Activated T-helper 2 cell treated with anti-CD3 and anti-CD28 coated beads, Interferon-gamma antibody, Interleukin-2, Interleukin-4, amounts not matched to agents 10 μg/mL and 5 μg/mL and 100 μg/mL, durations not matched to agents 14 hours and 24 hours and 36 hours (primary cell): Measurements from ENCODE around the gene H6PD. TPM values are rescaled to one million over a fixed set of nuclear protein-coding genes. Genes with fewer than 3 reads are reported as not detected.

Experiments
- DNase-seq: peaks from one replicate; pipeline ENCODE4 v3.0.0; 2021; ENCODE audit warnings: low spot score
- H3K27ac Mint-ChIP-seq: one replicate; pipeline ENCODE4 v1.8.0; 2021; ENCODE audit warnings: mixed read lengths
- H3K27me3 Mint-ChIP-seq: one replicate; pipeline ENCODE4 v1.8.0; 2021; ENCODE audit warnings: low read depth, mixed read lengths
- H3K36me3 Mint-ChIP-seq: one replicate; pipeline ENCODE4 v1.8.0; 2021; ENCODE audit warnings: low read depth, mixed read lengths
- H3K4me1 Mint-ChIP-seq: one replicate; pipeline ENCODE4 v1.8.0; 2021; ENCODE audit warnings: low read depth, mixed read lengths
- H3K4me3 Mint-ChIP-seq: one replicate; pipeline ENCODE4 v1.8.0; 2021; ENCODE audit warnings: low read depth, mild to moderate bottlenecking, moderate library complexity, mixed read lengths
- H3K9me3 Mint-ChIP-seq: one replicate; pipeline ENCODE4 v1.8.0; 2021; ENCODE audit warnings: mixed read lengths
- intact Hi-C: fragments of 100-400 bp; cut with micrococcal nuclease; formaldehyde crosslinking; loops from one replicate; pipeline ENCODE4 v1.15.1; 2023
- total RNA-seq: library from RNA; stranded (reverse); gene quantifications from 2 replicates; pipeline ENCODE4 v1.2.3, GENCODE V29; 2022

H6PD gene
- total RNA-seq, 1 donor from 2014 or later = 27.1 TPM

DNA sequence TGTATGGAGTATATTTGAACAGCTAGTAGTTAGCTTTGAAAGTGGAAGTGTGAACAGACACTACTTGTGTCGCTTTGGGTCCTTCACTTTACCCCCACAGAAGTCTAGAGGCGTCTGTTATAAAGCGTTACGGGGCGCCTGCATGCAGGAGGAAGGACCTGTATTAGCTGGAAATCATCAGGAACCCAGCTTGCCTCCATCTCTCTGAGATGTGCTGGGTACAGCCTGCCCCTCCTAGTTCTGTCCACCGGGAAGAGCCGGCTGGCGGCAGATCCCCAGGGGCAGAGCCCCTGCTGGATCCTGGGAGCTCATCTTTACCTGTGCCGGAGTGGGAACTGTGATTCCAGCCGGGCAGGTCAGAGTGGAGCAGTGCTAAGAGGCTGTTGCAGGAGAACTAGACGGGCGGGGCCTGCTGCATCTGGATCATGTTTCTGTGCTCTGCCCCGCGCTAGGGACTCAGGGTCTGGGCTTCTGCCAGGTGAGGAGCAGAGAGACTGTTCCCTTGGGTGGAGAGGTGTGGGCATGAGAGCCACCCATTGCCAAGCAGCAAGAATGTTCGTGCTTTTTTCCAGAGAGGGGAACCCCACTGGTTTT lies 35.8 kb downstream of the H6PD start:
- Mint-ChIP-seq H3K9me3 (no peaks in the 10 kb centered on the region), H3K4me3 (no peak overlapping the region), H3K27ac (no peak overlapping the region), H3K27me3 (no peaks in the 10 kb centered on the region), H3K4me1 (peaks cover 10% of the 10 kb centered on the region), H3K36me3 (peaks cover 9% of the 10 kb centered on the region)
- no peak for DNase-seq
- intact Hi-C loops = no loop called here

DNA sequence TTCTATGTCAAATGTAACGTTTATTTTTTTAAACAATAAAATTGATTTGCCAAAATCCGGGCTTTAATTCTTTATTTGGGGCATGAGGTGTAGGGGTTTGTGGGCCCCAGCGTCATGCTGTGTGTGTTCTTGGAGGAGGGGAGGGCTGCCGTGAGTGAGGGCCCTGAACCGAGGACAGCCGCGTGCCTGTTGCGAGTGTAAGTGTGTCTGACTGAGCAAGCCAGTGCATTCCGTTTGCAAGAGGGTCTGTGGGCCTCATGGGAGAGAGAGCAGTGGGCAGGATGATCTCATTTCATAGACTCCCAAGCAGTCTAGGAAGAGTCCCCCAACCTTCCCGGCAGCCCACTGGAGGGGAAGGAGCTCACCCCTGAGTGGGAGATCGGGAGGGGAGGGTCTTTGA lies 36.7 kb downstream of the H6PD start:
- peaks cover 4% of the 10 kb centered on the region for H3K36me3 Mint-ChIP-seq
- H3K9me3 Mint-ChIP-seq = no peaks in the 10 kb centered on the region
- no peaks in the 10 kb centered on the region for H3K27me3 Mint-ChIP-seq
- H3K4me3 Mint-ChIP-seq = no peak overlapping the region
- DNase-seq = no peak
- intact Hi-C loops = no loop called here
- no peak overlapping the region for H3K27ac Mint-ChIP-seq
- H3K4me1 Mint-ChIP-seq = peaks cover 18% of the 10 kb centered on the region

DNA sequence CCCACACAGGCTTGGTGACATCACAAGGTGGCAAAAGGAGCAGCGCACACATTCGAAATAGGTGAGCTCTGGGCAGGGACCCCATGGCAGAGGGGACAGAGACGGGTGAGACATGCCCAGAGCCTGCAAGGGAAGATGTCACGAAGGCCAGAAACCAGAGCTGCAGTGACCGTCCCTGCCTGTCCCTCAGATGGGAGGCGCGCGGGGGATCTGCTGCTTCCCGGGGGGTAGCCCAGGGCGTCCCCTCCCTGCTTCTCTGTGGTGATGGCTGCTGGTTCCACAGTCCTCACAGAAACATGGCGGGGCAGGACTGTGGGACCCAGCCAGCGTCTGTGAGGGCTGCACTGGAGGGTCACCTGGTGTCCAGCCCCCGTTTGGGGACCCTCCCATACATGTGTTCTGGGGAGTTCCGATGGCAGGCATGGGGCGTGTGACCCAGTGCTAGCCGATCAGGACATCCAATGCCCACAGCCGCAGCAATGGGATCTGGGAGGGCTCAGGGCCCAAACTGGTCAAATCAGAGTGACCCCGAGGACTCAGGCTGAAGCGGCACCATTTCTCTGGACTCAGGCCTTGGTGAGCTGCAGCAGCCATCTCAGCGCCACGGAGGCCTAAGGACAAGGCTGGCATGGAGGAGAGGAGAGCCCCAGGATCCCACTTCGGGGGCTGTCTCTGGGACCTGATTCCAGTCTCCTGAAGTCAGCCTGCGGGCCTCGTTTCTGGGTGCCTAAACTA lies 37.5 kb downstream of the H6PD start:
- intact Hi-C loops = no loop called here
- Mint-ChIP-seq H3K27me3 (no peaks in the 10 kb centered on the region), H3K27ac (no peak overlapping the region), H3K4me1 (peaks cover 17% of the 10 kb centered on the region), H3K9me3 (no peaks in the 10 kb centered on the region), H3K4me3 (no peak overlapping the region), H3K36me3 (peaks cover 4% of the 10 kb centered on the region)
- no peak for DNase-seq

DNA sequence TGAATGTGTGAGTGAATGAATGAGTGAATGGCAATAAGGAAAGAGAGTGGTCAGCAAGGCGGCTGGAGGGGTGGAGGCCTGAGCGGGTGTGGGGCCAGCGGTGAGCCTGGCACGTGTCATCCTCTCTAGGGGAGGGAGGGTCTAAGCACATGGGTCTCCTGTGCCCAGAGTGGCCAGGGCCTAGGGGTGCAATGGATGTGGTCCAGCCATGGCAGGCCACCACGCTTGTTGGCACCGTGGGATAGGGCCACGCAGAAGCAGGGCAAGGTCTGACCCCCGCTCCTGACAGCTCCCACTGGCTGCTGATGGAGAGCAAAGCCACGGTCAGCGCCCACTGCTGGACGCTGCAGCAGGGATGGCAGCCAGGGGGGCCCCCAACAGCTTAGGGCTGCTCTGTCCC lies 38.6 kb downstream of the H6PD start:
- Mint-ChIP-seq H3K27ac (no peak overlapping the region), H3K4me1 (peaks cover 15% of the 10 kb centered on the region), H3K4me3 (no peak overlapping the region), H3K9me3 (no peaks in the 10 kb centered on the region), H3K36me3 (peaks cover 4% of the 10 kb centered on the region), H3K27me3 (no peaks in the 10 kb centered on the region)
- no peak for DNase-seq
- intact Hi-C loops = no loop called here

DNA sequence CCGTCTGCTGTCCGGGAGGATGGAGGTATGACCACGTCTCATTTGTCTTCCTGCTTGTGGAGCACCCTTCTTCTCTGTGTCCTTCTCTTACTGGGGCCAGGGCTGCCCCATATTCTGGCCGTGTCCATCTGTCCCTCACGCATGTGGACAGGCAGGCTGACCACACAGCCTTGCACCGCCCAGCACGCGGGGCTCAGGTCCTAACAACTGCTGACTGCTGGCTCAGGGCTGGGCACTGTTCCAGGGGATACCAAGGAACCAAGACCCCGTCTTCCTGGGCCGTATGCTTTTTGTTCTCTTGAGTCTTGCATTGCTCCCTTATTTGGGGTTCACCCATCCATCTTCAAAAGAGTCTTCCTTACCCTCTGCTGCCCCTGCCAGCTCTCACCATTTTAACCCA lies 40.6 kb downstream of the H6PD start:
- Mint-ChIP-seq H3K4me3 (no peak overlapping the region), H3K4me1 (peaks cover 30% of the 10 kb centered on the region), H3K9me3 (no peaks in the 10 kb centered on the region), H3K27ac (no peak overlapping the region), H3K36me3 (peaks cover 7% of the 10 kb centered on the region), H3K27me3 (no peaks in the 10 kb centered on the region)
- DNase-seq = no peak
- intact Hi-C loops = loop anchor here (1.0 to 2.0 kb wide), 2 partner anchors 18 to 40 kb away; partner anchors contain the start of gene SPSB1

DNA sequence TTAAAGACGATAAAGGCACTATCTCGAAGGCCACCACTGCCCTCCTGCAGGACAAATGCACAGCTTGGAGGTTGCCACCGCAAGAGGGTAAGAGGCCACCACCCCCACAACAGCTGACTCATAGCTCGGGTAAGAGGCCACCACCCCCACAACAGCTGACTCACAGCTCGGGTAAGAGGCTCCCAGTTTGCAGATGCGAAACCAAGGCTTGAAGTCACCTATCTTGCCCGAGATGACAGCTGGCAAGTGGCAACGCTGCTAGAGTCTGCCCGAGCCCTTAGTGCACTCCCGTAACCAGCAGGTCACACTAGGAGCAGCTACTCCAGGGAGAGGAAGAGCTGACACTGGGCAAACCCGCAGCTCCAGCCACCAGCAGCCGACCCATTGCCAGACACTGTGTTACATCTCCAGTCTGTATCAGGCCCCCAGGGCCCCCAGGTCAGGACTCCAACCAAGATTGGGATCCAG lies 41.0 kb downstream of the H6PD start:
- intact Hi-C loops = loop anchor here (1.0 to 2.0 kb wide), 2 partner anchors 17 to 40 kb away; partner anchors contain the start of gene SPSB1
- Mint-ChIP-seq H3K36me3 (peaks cover 7% of the 10 kb centered on the region), H3K4me1 (peaks cover 33% of the 10 kb centered on the region)

DNA sequence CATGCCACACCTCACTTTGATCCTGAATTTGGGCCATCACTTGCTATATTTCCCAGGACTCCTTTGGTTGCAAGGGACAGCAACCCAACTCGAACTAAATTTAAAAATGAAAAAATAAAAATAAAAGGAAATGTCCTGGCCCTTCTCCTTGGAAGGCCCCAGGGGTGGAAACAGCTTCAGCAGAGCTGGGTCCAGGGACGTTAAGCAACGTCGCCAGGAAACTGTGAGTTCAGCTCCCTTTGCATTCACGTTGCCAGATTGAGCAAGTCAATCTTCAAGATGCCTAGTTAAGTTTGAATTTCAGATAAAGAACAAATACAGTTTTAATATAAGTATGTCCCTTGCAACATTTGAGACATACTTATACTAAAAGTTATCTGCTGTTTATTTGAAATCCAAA lies 43.5 kb downstream of the H6PD start:
- no peak for DNase-seq
- peaks cover 47% of the 10 kb centered on the region for H3K4me1 Mint-ChIP-seq
- no peak overlapping the region for H3K4me3 Mint-ChIP-seq
- H3K9me3 Mint-ChIP-seq = no peaks in the 10 kb centered on the region
- no peak overlapping the region for H3K27ac Mint-ChIP-seq
- peaks cover 10% of the 10 kb centered on the region for H3K36me3 Mint-ChIP-seq
- intact Hi-C loops = loop anchor here (2.0 kb wide), 1 partner anchor 151 kb away; no protein-coding TSS in a partner anchor
- no peaks in the 10 kb centered on the region for H3K27me3 Mint-ChIP-seq

More for the DNA sequence above, 41.0 kb downstream of the H6PD start:
- peak; percentile 58 for DNase-seq
- H3K27me3 Mint-ChIP-seq = no peaks in the 10 kb centered on the region
- H3K4me3 Mint-ChIP-seq = no peak overlapping the region
- H3K9me3 Mint-ChIP-seq = no peaks in the 10 kb centered on the region
- H3K27ac Mint-ChIP-seq = peak overlapping the region; percentile 25

DNA sequence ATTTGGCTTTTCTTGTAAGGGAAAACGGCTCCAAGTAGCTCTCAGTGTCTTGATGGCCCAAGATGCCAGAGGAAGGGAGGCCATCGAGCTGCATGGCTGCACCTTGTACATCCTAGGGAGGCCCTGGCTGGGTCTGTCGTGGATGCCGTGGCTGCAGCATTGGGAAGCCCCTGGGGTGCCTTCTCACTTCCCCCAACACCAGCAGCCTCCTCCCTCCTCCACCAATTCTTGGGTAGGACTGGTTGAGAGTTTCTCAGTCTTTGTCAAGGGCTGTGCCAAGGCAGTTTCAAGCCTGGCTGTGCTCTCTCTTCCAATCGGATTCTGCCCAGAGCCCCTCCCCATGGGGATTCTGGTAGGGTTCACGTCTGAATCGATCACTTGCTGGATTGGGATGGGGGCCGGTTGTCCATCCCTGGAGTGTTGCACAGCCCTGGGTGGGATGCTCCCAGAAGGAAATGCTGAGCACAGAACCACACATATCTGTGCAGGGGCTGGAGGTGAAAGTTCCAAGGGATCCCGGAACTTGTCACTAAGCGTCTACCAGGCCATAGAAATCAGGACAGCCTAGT lies 44.1 kb downstream of the H6PD start:
- peak overlapping the region; percentile 54 for H3K27ac Mint-ChIP-seq
- no peaks in the 10 kb centered on the region for H3K27me3 Mint-ChIP-seq
- H3K9me3 Mint-ChIP-seq = no peaks in the 10 kb centered on the region
- H3K4me3 Mint-ChIP-seq = no peak overlapping the region
- peaks cover 51% of the 10 kb centered on the region for H3K4me1 Mint-ChIP-seq
- intact Hi-C loops = loop anchor here (2.0 kb wide), 1 partner anchor 150 kb away; no protein-coding TSS in a partner anchor
- peaks cover 10% of the 10 kb centered on the region for H3K36me3 Mint-ChIP-seq
- DNase-seq = no peak

DNA sequence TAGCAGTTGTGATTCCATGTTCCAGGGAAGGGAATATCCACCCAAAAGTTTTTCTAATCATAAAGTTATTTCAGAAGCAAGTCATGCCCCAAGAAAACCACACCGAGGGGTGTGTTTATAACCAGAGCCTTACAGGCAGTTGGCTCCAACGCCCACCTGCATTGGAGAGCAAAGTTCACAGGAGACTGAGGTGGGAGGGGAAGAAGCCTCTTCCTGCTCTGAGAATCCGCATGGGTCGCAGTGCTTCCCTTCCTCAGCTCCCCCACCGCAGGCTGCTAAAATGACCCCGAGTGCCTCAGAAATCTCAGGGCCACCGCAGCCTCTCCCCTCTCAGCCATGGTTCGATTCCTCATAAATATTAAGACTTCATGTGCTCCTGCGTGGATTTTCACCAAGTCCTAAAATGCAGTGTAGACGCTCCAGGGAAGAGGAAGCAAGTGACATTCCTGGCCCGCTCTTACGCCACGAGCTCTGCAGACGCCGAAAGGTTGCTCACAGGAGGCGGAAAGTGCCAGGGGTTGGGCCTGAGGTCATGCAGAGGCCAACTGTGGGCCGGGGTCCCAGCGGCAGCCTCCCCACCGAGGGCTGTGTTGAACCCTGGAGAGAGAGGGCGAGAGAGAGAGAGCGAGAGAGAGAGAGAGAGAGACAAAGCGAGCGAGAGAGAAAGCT lies 44.7 kb downstream of the H6PD start:
- H3K36me3 Mint-ChIP-seq = peaks cover 16% of the 10 kb centered on the region
- H3K4me1 Mint-ChIP-seq = peaks cover 57% of the 10 kb centered on the region
- H3K27ac Mint-ChIP-seq = peak overlapping the region; percentile 54
- intact Hi-C loops = loop anchor here (2.0 kb wide), 1 partner anchor 149 kb away; no protein-coding TSS in a partner anchor
- H3K9me3 Mint-ChIP-seq = peaks cover 4% of the 10 kb centered on the region
- no peak for DNase-seq
- H3K4me3 Mint-ChIP-seq = peak overlapping the region; percentile 38
- H3K27me3 Mint-ChIP-seq = no peaks in the 10 kb centered on the region

DNA sequence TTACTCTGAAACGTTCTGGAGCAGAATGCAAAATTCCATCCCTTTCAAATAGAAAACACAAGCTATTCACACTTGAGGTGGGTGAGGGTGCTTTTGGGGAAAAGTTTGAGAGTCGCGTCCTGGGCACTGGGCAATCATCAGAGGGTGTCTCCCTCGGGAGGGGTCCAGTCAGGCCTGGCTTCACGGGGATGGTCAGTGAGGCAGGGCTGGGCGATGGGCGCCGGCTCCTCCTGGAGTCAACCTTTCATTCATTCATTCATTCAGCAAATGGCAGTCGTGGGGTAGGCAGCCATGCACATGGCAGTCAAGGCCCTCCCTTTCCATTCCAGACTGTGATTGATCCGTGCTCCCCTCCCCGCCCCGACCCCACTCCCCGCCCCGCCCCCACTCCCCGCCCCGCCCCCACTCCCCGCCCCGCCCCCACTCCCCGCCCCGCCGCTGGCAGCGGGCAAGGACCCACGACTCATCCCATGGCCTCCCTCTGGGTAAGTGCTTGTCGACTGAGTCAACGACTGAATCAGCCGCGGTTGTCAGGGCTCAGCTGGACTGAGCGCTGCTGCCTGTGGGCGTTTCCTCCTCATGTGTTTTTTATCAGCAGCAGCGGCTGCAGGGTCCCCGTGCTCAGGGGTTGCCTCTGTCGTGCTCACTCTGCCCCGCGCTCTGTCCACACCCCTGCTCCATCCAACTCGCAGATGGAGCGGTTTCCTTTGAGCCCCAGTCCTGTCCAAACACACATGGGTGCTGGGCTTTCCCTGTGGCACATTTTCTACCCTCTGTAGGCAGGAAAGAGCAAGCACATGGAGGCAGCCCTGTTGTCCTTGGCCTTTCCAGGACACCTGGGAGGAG lies 45.7 kb downstream of the H6PD start:
- H3K9me3 Mint-ChIP-seq = peaks cover 13% of the 10 kb centered on the region
- peaks cover 61% of the 10 kb centered on the region for H3K4me1 Mint-ChIP-seq
- H3K4me3 Mint-ChIP-seq = no peak overlapping the region
- DNase-seq = no peak
- intact Hi-C loops = loop anchor here (5.0 kb wide), 1 partner anchor 43 kb away; no protein-coding TSS in a partner anchor
- peak overlapping the region; percentile 39 for H3K27ac Mint-ChIP-seq
- H3K27me3 Mint-ChIP-seq = no peaks in the 10 kb centered on the region
- H3K36me3 Mint-ChIP-seq = peaks cover 24% of the 10 kb centered on the region

DNA sequence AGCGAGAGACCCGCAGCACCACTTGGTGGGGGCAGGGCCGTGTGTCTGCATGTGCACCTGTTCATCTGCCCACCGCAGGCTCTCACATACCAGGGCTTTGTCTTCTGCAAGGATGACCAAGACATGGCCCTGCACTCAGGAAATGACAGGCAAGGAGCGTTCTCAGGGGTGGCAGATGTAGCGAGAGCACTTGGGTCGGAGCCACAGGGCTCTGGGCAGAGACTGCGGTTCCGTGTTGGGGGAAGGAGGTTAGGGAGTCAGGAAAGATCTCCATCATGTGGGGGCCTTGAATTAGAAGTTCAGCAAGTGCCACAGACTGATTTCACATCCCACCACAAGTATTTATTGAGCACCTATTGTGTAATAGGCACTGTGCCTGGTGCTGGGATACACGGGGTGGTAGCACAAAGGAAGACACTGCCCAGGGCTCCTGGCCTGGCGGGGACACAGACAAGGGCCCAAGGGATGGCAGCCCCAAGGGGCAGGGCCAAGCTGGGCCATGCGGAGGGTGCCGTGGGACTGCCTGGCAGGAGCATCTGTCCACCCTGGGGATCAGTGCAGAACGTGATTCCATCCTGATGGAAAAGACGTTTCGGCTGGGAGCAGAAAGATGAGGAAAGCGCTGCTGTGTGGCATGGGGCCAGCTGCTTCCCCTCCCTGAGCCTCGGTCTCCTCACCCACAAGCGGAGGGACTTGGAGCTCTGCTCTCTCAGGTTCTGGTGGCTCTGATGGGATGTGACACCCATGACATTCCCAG lies 46.7 kb downstream of the H6PD start:
- DNase-seq = no peak
- Mint-ChIP-seq H3K27me3 (no peaks in the 10 kb centered on the region), H3K9me3 (peaks cover 22% of the 10 kb centered on the region), H3K4me3 (no peak overlapping the region), H3K27ac (no peak overlapping the region), H3K36me3 (peaks cover 31% of the 10 kb centered on the region), H3K4me1 (peaks cover 54% of the 10 kb centered on the region)
- intact Hi-C loops = loop anchor here (5.0 kb wide), 1 partner anchor 44 kb away; no protein-coding TSS in a partner anchor
